Posterior cingulate gyrus (tissue), 11 donors: ENCODE measurements around the gene TRIM73.
"Not testable (repeated sequence)": the region's sequence is repeated elsewhere in the genome, so short reads cannot be mapped to it uniquely, and the experiment has no call there.

ENCODE experiments used
- DNase-seq, 10 donors: peaks; one replicate each; pipeline versions ENCODE4 v3.0.0 to v3.0.0-alpha.2; 2020 to 2021; ENCODE audit warnings: mixed read lengths in 3 of 10
- intact Hi-C: fragments of 100-400 bp; cut with DNase I; formaldehyde crosslinking; loops from one replicate; pipeline ENCODE4 v1.15.1; 2023

Gene TRIM73

DNA sequence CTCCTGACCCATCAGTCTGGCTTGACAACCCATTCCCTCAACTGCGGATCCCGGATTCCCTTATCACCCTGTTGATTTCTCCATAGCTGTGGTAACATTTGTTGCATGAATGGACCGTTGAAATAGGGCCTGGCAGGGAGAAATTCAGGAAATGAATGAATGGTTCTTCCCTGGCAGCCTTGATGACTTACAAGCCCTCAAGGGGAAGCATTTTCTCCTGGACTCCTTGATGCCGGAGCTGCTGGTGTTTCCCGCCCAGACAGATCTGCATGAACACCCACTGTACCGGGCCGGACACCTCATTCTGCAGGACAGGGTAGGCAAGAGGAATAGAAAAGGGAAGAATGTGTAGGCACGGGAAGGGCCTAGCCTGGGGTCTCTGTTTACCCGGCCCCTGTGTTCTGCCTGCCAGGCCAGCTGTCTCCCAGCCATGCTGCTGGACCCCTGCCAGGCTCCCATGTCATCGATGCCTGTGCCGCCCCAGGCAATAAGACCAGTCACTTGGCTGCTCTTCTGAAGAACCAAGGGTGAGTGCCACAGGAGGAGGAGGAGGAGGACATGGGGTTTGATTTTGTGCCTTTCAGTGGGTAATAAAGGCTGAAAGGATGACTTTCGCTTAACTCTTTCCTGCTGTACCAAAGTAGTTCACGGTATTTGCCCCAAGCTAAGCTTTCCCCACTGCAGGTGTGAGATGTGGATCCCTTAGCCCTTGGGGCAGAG lies 19.4 kb downstream of the TRIM73 start:
- intact Hi-C loops: not testable (repeated sequence)
- peak in 1 of 10 donors; percentile 21 for DNase-seq

DNA sequence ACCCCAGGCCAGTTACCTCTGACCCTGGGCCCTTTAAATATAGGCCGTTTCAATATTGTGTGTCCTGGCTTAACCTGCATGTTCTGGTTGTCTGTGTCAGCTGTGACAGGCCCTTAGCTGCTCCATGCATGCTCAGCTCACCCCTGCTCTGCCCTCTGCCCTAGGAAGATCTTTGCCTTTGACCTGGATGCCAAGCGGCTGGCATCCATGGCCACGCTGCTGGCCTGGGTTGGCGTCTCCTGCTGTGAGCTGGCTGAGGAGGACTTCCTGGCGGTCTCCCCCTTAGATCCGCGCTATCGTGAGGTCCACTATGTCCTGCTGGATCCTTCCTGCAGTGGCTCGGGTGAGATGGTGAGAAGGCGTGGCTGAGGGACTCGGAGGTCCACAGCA lies 20.0 kb downstream of the TRIM73 start:
- intact Hi-C loops: not testable (repeated sequence)
- DNase-seq: peak in 1 of 10 donors; percentile 25

DNA sequence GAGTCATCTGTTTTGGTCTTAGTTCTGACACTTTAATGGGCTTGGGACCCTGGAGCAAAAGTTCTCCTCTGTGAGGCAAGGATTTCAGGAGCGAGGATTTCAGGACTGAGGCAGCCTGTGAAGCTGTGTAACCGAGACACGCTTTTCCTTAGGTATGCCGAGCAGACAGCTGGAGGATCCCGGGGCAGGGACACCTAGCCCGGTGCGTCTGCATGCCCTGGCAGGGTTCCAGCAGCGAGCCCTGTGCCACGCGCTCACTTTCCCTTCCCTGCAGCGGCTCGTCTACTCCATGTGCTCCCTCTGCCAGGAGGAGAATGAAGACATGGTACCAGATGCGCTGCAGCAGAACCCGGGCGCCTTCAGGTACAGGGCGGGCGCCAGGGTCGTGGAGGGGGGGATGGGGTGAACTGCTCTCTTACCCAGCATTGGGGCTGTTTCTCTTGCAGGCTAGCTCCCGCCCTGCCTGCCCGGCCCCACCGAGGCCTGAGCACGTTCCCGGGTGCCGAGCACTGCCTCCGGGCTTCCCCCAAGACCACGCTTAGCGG lies 20.5 kb downstream of the TRIM73 start:
- DNase-seq, intact Hi-C loops: not testable (repeated sequence)

DNA sequence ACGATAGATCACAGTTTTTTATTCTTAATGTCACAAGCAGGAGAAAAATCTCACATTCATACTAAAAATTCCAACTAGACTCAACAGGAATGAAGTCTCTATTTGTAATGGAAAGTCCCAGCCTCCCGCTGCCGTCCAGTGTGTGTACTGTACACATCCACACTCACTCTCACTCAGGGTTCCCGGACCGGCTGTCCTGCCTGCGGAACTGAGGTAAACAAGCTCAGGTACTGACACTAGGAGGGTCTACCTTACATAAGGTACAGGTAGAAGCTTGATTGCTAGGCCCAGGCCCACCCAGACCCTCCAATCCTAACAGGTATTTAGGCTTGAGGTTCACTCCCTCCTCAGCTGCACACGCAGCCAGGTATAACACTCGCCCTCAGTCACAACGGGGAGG lies 21.4 kb downstream of the TRIM73 start:
- intact Hi-C loops, DNase-seq: not testable (repeated sequence)

DNA sequence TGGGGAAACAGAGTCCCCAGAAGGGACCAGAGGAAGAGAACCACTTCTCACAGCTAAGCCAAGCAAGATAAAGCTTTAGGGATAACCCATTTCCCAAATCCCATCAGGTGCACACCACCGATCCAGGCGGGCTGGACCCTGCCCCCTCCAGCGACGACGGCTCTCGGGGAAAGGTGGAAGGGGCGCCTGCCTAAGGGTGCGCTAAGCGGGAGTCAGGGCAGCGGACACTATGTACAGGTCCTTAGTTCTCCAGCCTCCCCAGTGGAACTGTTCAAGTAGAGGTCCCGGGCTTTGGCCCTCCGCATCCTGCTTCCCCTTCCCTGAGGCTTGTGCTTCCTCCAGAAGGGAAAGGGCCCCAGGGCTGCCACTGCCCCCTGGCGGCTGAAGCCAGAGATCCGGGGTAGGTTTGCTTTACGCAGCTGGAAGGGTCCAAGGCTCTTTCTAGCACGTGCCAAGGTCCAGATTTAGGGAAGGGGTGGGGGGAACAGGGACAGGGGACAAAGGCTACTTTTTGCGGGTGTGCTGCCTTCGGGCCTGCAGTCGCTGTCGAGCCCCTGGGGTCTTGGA lies 22.9 kb downstream of the TRIM73 start:
- intact Hi-C loops, DNase-seq: not testable (repeated sequence)

DNA sequence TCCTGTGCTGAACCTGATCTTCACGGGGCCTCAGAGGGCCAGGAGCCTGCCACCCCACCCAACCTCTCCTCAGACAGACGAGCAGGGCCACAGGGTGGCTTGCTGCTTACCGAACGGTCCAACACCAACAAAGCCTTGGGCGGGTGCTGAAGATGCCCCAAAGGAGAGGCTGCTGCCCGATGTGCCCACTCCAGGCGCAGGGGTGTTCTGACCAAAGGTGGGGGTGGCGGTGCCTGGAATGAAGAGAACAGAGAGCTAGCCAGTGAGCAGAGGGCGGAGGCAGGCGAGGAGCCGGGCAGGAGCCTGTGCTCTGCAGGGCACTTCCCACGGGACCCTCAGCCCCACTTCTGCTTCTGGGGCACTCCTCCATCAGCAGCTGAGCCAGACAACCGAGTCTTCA lies 23.8 kb downstream of the TRIM73 start:
- intact Hi-C loops: not testable (repeated sequence)
- peak in 2 of 10 donors; percentile 47 to 63 for DNase-seq

DNA sequence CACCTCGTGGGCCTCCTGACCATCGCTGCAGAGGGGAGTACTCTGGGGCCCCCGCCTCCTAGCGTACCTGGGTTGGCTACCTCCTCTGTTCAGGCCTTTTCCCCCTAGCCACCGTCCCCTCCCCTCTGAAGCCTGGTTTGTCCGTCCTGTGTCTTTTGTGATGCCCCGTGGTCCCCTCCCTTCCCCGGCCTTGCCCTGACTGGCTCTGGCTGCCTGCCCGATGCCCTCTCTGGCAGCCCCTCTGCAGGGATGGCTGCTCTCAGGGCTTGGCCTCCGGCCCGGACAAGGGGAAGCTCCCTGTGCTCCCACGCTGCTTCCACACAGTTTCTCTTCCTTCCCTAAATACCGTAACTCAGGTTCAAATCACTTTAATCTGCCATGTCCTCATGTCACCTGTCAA lies 24.3 kb downstream of the TRIM73 start:
- DNase-seq: peak in 6 of 10 donors; percentile 22 to 83 (median 52)
- intact Hi-C loops: not testable (repeated sequence)

DNA sequence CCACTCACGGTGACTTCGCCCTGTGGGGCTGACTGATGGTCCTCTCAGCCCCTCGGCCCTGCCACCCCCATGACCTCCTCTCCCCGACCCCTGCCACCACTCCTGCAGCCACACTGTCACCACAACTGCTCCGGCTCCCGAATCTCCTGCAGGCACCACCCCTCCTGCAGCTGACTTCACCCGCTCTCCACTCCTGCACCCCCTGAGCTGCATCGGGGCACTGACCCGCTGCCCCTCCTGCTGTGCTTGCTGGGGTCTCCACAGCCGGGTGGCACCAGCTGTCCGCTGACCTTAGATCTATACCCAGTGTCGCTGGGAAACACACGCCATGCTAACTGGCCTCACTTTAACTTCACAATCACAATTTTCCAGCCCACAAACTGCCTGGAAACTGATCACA lies 24.7 kb downstream of the TRIM73 start:
- peak in 1 of 10 donors; percentile 30 for DNase-seq
- intact Hi-C loops: not testable (repeated sequence)

DNA sequence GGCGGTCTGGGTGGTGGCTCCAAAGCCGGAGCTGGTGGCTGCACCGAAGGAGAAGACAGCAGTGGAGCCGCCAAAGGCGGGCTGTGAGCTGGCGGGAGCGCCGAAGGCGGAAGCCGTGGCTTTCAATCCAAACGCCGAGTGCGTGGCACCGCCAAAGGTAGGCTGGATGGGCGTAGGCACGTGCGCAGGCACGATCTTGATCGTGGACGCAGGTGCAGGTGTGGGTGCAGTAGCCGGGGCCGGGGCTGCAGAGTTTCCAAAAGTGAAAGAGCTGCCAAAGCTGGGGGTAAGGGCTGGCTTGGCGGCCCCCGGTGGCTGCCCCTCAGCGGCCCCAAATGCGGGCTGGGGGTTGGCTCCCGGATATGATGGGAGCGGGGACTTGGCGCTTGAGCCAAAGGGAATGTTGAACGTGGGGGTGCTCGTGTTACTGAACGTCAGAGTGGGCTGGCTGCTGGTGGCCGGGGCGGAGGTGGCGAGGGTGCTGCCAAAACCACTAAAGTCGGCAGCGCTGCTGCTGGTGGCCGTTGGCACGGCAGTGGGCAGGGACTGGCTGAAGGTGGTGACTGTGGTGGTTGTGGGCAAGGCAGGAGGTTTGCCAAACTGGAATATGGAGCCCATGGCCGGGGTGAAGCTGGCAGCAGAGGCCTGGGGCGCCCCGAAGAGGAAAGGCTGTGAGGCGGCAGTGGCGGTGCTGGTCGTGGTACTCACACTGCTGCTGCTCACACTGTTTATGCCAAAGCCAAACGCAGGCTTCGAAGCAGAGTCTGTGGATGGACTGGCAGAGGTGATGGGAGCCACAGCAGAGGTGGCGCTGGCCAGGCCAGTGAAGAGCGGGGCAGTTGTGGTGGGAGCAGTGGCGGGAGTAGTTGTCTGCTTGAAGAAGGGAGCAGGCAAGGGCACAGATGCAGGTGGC lies 26.6 kb downstream of the TRIM73 start:
- intact Hi-C loops: not testable (repeated sequence)
- peak in 1 of 10 donors; percentile 84 for DNase-seq

DNA sequence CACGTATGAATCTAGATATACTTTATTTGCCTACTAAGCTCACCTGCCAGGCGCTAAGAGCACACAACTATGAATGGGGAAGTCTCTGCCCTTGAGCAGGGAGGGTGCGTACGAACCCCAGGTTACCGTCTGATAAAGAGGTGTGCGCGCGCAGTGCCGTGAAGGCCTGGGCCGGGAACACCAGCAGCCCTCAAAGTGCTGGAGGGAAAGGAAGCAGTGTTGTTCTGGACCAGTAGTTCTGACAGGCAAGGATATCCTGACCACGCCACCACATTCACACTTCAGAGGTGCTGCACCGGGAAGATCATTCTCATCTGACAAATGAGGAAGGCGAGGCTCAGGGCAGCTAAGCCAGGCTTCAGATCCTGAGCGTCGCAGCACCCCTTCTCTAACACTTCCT lies 28.1 kb downstream of the TRIM73 start:
- intact Hi-C loops: not testable (repeated sequence)
- DNase-seq: peak in 1 of 10 donors; percentile 22

DNA sequence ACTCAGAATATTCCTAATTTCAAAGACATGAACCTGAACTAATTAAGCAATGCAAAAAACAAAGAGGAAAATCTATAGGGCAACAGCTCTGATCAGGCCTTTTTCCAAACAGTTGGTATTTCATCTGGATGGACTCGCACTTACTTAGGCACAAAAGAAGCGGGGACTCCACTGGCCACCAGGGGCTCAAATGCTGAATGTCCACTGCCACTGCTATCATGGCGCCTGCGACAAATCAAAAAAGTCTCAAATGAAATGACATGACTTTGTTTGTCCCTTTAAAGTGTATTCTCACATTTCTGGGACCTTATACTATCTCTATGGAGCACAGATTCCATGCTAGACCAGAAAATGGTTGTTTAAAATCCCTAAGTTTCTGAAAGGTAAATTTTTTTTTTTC lies 43.6 kb downstream of the TRIM73 start:
- intact Hi-C loops: not testable (repeated sequence)

DNA sequence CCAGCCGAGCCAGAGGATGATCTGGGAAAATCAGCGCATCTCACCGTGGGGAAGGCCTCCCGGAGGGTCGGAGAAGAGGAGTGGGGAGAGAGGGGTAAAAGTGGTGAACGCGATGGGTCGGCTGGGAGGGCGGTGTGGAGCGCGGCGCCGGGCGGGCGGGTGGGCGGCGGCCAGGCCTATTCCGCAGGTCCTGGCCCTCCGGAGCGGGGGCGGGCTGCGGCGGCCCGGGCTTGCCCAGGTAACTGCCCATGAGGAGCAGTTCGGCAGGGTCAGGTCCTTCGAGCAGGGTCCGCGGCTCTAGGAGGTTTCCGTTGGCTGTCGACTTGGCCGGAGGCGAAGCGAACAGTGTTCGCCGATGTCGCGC lies 46.7 kb downstream of the TRIM73 start:
- DNase-seq: not testable (repeated sequence)

More for the DNA sequence above, 43.6 kb downstream of the TRIM73 start:
- not testable (repeated sequence) for DNase-seq

DNA sequence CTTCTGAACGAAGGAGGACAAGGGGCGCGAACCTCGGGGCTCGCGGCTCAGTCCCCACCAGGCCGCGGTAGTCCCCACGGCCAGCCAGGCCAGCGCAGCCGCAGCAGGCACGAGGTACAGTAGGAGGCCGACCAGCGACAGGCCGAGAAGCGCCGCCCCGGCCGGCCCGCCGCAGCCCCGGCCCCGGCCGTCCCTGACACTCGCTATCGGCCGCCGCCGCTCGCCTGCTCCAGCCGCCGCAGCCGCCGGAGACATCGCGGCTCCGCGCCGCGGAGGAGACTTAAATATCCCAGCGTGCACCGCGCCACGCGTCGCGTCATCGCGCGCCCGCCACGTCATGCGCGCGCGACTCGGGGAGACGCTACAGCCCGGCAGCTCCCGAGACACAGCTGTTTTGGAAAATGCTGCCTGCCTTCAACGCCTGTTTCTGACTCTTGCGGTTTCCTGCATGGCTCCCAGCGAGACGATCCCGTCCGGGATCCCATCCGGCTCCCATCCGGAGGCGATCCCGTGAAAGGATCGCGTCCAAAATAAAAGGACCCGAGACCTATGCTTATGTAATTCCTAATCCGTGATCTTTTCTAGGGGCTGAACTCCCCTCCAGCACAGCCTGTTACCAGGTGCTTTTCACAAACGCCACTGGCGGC lies 47.2 kb downstream of the TRIM73 start:
- peak in 3 of 10 donors; percentile 15 to 84 (median 33) for DNase-seq
- intact Hi-C loops: not testable (repeated sequence)

More for the DNA sequence above, 46.7 kb downstream of the TRIM73 start:
- intact Hi-C loops: not testable (repeated sequence)

DNA sequence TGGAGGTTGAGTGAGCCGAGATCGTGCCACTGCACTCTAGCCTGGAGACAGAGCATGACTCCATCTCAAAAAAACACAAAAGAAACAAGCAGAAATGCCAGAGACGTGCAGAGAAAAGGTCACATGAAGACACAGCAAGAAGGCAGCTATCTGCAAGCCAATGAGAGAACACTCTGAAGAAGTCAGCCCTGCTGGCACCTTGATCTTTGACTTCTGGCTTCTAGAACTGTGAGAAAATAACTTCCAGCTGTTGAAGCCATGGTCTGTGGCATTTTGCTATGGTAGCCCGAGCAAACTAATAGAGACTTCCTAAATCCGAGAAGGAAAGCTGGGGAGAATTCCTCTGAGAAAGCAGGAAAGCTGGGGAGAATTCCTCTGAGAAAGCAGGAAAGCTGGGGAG lies 54.5 kb downstream of the TRIM73 start:
- intact Hi-C loops, DNase-seq: not testable (repeated sequence)

DNA sequence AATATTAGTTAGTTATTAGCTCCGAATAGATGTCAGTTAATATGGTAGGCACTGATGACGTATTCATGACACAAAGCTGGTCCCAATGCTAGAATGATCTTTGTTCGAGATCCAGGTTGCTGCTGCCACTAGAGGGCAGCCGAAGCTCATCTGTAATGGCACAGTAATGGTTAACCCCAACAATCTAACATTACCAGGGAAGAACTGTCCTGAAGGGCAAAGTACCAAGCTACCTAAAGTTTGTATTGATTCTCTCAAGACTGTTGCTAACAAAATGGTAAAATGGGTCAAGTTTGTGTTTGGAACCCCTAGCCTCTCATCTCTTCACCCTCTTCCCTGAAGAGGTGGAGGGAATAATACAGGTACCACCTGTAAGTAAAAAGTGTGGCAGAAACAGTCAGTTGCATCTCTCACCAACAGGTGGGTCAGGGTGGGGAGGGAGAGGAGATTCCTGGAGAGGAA lies 57.1 kb downstream of the TRIM73 start:
- intact Hi-C loops: not testable (repeated sequence)

More for the DNA sequence above, 57.1 kb downstream of the TRIM73 start:
- not testable (repeated sequence) for DNase-seq
